Fibroblast of mammary gland (primary cell): Measurements from ENCODE around the gene ITGB1BP1.

Experiments used
- DNase-seq: peaks from one replicate; pipeline ENCODE4 v3.0.0-alpha.2; 2010; ENCODE audit warnings: low read depth
- H3K4me3 ChIP-seq: 2 replicates; pipeline ENCODE4 v1.5.1; 2011; ENCODE audit warnings: low read depth, mild to moderate bottlenecking, low read length, moderate library complexity; ENCODE audit not compliant: control insufficient read depth
- CTCF ChIP-seq: conservative IDR thresholded peaks from 2 replicates; pipeline ENCODE4 v1.5.1; 2011; ENCODE audit warnings: low read depth, low read length, inconsistent platforms; ENCODE audit not compliant: control insufficient read depth, insufficient read depth

Gene ITGB1BP1

GRCh38 chr2:9412781-9413180, 10.5 kb downstream of the ITGB1BP1 start:
- H3K4me3 ChIP-seq = no peak overlapping the region

GRCh38 chr2:9410108-9410507, 13.2 kb downstream of the ITGB1BP1 start:
- no peak for TF ChIP-seq CTCF

More at GRCh38 chr2:9412781-9413180, 10.5 kb downstream of the ITGB1BP1 start:
- TF ChIP-seq CTCF = no peak
- no peak for DNase-seq

GRCh38 chr2:9408641-9409151, 14.6 kb downstream of the ITGB1BP1 start:
- no peak for TF ChIP-seq CTCF
- H3K4me3 ChIP-seq = no peak overlapping the region
- DNase-seq = no peak

More at GRCh38 chr2:9410108-9410507, 13.2 kb downstream of the ITGB1BP1 start:
- no peak overlapping the region for H3K4me3 ChIP-seq
- no peak for DNase-seq

- no peak overlapping the region for H3K4me3 ChIP-seq
- no peak for TF ChIP-seq CTCF
- peak; percentile 49 for DNase-seq
These were observed 15.9 kb downstream of the ITGB1BP1 start for GRCh38 chr2:9407363-9407811.

- no peak for DNase-seq
- TF ChIP-seq CTCF = no peak
- H3K4me3 ChIP-seq = no peak overlapping the region
These were observed 16.6 kb downstream of the ITGB1BP1 start for GRCh38 chr2:9406529-9407362.

GRCh38 chr2:9405636-9406035, 17.7 kb downstream of the ITGB1BP1 start:
- no peak overlapping the region for H3K4me3 ChIP-seq
- DNase-seq = no peak
- TF ChIP-seq CTCF = no peak
